Measurements from ENCODE around the gene TBC1D5.

Gene TBC1D5

GRCh38 chr3:17443142-17443541 lies 299.3 kb downstream of the TBC1D5 start:
- no peak overlapping the region for H3K4me3 ChIP-seq (IDR thresholded peaks at IDR 0.05; ENCODE audit: insufficient read depth, low read depth, low read length)
- H3K4me2 ChIP-seq, result no peak overlapping the region
- H4K20me1 ChIP-seq (ENCODE audit: insufficient read depth), result no peaks in the 10 kb centered on the region
- H3K79me2 ChIP-seq (ENCODE audit: insufficient read depth, low read depth), result no peaks in the 10 kb centered on the region
- H3K4me1 ChIP-seq (ENCODE audit: low read depth, poor library complexity, severe bottlenecking), result no peaks in the 10 kb centered on the region
- no peak for TF ChIP-seq CTCF (conservative IDR thresholded peaks at IDR 0.05; ENCODE audit: low read depth, low read length)
- no peak overlapping the region for H2AFZ ChIP-seq (ENCODE audit: low read depth)
- no peak overlapping the region for H3K9ac ChIP-seq
- no peaks in the 10 kb centered on the region for H3K27me3 ChIP-seq (ENCODE audit: insufficient read depth, low read depth)
- no peaks in the 10 kb centered on the region for H3K36me3 ChIP-seq (ENCODE audit: insufficient read depth)
- H3K27ac ChIP-seq, result no peak overlapping the region

GRCh38 chr3:17442332-17443049 lies 299.9 kb downstream of the TBC1D5 start:
- no peak overlapping the region for H2AFZ ChIP-seq (ENCODE audit: low read depth)
- no peak overlapping the region for H3K9ac ChIP-seq
- no peak overlapping the region for H3K4me3 ChIP-seq (IDR thresholded peaks at IDR 0.05; ENCODE audit: insufficient read depth, low read depth, low read length)
- no peaks in the 10 kb centered on the region for H3K79me2 ChIP-seq (ENCODE audit: insufficient read depth, low read depth)
- no peaks in the 10 kb centered on the region for H4K20me1 ChIP-seq (ENCODE audit: insufficient read depth)
- no peaks in the 10 kb centered on the region for H3K4me1 ChIP-seq (ENCODE audit: low read depth, poor library complexity, severe bottlenecking)
- H3K36me3 ChIP-seq (ENCODE audit: insufficient read depth), result no peaks in the 10 kb centered on the region
- H3K27me3 ChIP-seq (ENCODE audit: insufficient read depth, low read depth), result no peaks in the 10 kb centered on the region
- no peak overlapping the region for H3K4me2 ChIP-seq
- no peak for TF ChIP-seq CTCF (conservative IDR thresholded peaks at IDR 0.05; ENCODE audit: low read depth, low read length)
- H3K27ac ChIP-seq, result no peak overlapping the region

GRCh38 chr3:17433876-17434275 lies 308.6 kb downstream of the TBC1D5 start:
- no peak for TF ChIP-seq CTCF (conservative IDR thresholded peaks at IDR 0.05; ENCODE audit: low read depth, low read length)
- H3K36me3 ChIP-seq (ENCODE audit: insufficient read depth), result no peaks in the 10 kb centered on the region
- H3K4me3 ChIP-seq (IDR thresholded peaks at IDR 0.05; ENCODE audit: insufficient read depth, low read depth, low read length), result no peak overlapping the region
- no peak overlapping the region for H3K9ac ChIP-seq
- H2AFZ ChIP-seq (ENCODE audit: low read depth), result no peak overlapping the region
- H4K20me1 ChIP-seq (ENCODE audit: insufficient read depth), result no peaks in the 10 kb centered on the region
- no peak overlapping the region for H3K4me2 ChIP-seq
- no peaks in the 10 kb centered on the region for H3K27me3 ChIP-seq (ENCODE audit: insufficient read depth, low read depth)
- no peaks in the 10 kb centered on the region for H3K79me2 ChIP-seq (ENCODE audit: insufficient read depth, low read depth)
- peaks cover 11% of the 10 kb centered on the region for H3K4me1 ChIP-seq (ENCODE audit: low read depth, poor library complexity, severe bottlenecking)
- no peak overlapping the region for H3K27ac ChIP-seq

GRCh38 chr3:17432236-17432635 lies 310.2 kb downstream of the TBC1D5 start:
- no peak overlapping the region for H3K4me3 ChIP-seq (IDR thresholded peaks at IDR 0.05; ENCODE audit: insufficient read depth, low read depth, low read length)
- H3K79me2 ChIP-seq (ENCODE audit: insufficient read depth, low read depth), result no peaks in the 10 kb centered on the region
- H3K27ac ChIP-seq, result no peak overlapping the region
- no peak for TF ChIP-seq CTCF (conservative IDR thresholded peaks at IDR 0.05; ENCODE audit: low read depth, low read length)
- H3K4me1 ChIP-seq (ENCODE audit: low read depth, poor library complexity, severe bottlenecking), result peaks cover 11% of the 10 kb centered on the region
- H2AFZ ChIP-seq (ENCODE audit: low read depth), result no peak overlapping the region
- no peaks in the 10 kb centered on the region for H3K36me3 ChIP-seq (ENCODE audit: insufficient read depth)
- H3K4me2 ChIP-seq, result peak overlapping the region; percentile 17; the same call in 1 of the 2 replicates
- H3K27me3 ChIP-seq (ENCODE audit: insufficient read depth, low read depth), result no peaks in the 10 kb centered on the region
- H3K9ac ChIP-seq, result no peak overlapping the region
- H4K20me1 ChIP-seq (ENCODE audit: insufficient read depth), result no peaks in the 10 kb centered on the region
